Measurements from ENCODE around the gene ABCD2. TPM values are rescaled to one million over a fixed set of nuclear protein-coding genes. Genes with fewer than 3 reads are reported as not detected.

The ABCD2 gene
- total RNA-seq (2022; extraction: Qiagen RNA extraction; ENCODE audit: low read depth) = not detected in 5 replicates

DNA sequence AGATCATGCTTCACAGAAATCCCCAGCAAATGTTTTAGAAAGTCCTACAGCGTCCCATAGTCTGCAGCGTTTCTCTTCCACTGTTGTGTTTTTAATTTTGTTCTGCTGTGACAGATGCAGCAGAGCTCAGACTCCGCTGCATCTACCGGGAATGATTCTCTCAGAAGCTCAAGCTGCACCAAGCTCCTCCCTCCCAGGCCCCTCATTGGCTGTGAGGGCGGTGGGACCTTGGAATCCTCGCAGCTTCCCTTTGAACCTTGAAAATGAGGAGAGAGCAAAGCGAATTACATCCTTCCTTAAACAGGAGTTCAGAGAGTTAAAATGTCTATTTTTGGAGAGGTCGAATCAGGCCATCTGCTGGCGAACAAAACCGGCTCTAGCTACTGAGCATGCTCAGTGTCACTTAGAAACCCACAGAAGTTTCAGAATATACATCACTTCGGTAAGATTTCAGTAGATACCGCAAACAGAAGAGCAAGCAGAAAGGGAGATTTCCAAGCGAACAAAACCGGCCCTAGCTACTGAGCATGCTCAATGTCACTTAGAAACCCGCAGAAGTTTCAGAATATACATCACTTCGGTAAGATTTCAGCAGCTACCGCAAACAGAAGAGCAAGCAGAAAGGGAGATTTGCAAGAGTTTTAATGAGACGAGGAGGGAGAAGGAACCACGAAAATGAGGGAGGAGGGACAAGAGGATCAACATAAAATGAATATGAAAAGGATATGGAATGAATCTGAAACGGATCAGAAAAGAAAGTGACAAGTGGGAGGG, at the start of gene ABCD2:
Gene ABCD2 (minus strand): TSS at position 144 of the 774 bp plus-strand sequence. CDS start 188 bp downstream, outside the sequence.

Other genes starting within 250 kb of the ABCD2 start
- gene KIF21A, start 176.7 kb downstream of the ABCD2 start, total RNA-seq (2022; extraction: Qiagen RNA extraction; ENCODE audit: low read depth) = 18.7 to 25.3 TPM (median 24.0 TPM) in 5 replicates